ENCODE results near the gene SHH. TPM values are rescaled to one million over a fixed set of nuclear protein-coding genes. Genes with fewer than 3 reads are reported as not detected.

Gene SHH
- total and polyA plus RNA-seq, 2 of the 13 experiments (the other 11 are each of a cell fraction or from before 2014, with no cell fraction given), result 1.9 to 3.4 TPM

GRCh38 chr7:155754165-155754564 is 58.1 kb downstream of the SHH start (continued):
- TF ChIP-seq BORCS8-MEF2B (CRISPR knock-in tag; IDR thresholded peaks at IDR 0.05) (no peak), ZSCAN20 (CRISPR knock-in tag; IDR thresholded peaks at IDR 0.05; ENCODE audit: borderline replicate concordance) (no peak), ZNF570 (CRISPR knock-in tag; IDR thresholded peaks at IDR 0.05; ENCODE audit: borderline replicate concordance) (no peak), HNF4A (CRISPR knock-in tag; IDR thresholded peaks at IDR 0.05) (no peak)

GRCh38 chr7:155753446-155753965 is 58.8 kb downstream of the SHH start:
- Histone ChIP-seq H3K79me2 (ENCODE audit: insufficient read depth, low read length) (peaks cover 86% of the 10 kb centered on the region), H3K27ac (ENCODE audit: extremely low read length, insufficient read depth, low read length) (no peak overlapping the region), H3K4me1 (ENCODE audit: insufficient read depth, low read length) (no peaks in the 10 kb centered on the region), H3K4me3 (replicated peaks in 1 of 3; ENCODE audit: insufficient read depth in 1 of 3, low read depth in 2 of 3, low read length in 3 of 3) (no peak overlapping the region), H2AFZ (ENCODE audit: low read length) (no peak overlapping the region), H4K20me1 (ENCODE audit: insufficient read depth, low read length) (peaks cover 33% of the 10 kb centered on the region), H3K9ac (ENCODE audit: insufficient read depth, low read depth, low read length) (no peak overlapping the region), H3K9me3 (ENCODE audit: low read length) (no peaks in the 10 kb centered on the region), H3K4me2 (ENCODE audit: low read depth, low read length) (no peak overlapping the region), H3K27me3 (ENCODE audit: control insufficient read depth in 1 of 2, insufficient read depth in 2 of 2, low read length in 2 of 2) (no peaks in the 10 kb centered on the region), H3K36me3 (replicated peaks in 1 of 2; ENCODE audit: control insufficient read depth in 1 of 2, insufficient read depth in 2 of 2, low read length in 2 of 2) (peaks cover 4 to 49% of the 10 kb centered on the region in 2 experiments; a peak in 4 of 5 replicates)
- over 99% methylated on average over 10 of the region's 10 CpGs for WGBS (ENCODE audit: low lambda C conversion rate)
- ATAC-seq (no peak), FAIRE-seq (no peak), DNase-seq (ENCODE audit: low spot score) (no peak)
- intact Hi-C loops (cut with micrococcal nuclease; ENCODE audit: unreplicated experiment) (no loop called here), in situ Hi-C loops (cut with HindIII; ENCODE audit: extremely low pct_ligation_motif_present, low pct_unique_long_range_greater_than_20kb) (loop anchor here (25.0 kb wide), 1 partner anchor 366 kb away; no protein-coding TSS in a partner anchor)
- POLR2A ChIA-PET, result no interaction called here
- no TSS peak for BruUV-seq (replicated peaks)
- CTCF ChIA-PET (ENCODE audit: low intra/inter-chr PET ratio, low total read pairs), result no interaction called here
- no peak for TF ChIP-seq IKZF1 (IDR thresholded peaks at IDR 0.05)
- TF ChIP-seq ZNF431 (CRISPR knock-in tag; IDR thresholded peaks at IDR 0.05; ENCODE audit: borderline replicate concordance, low read depth), result no peak
- TF ChIP-seq ZNF646 (CRISPR knock-in tag; IDR thresholded peaks at IDR 0.05), result no peak
- TF ChIP-seq MLLT10 (CRISPR knock-in tag; IDR thresholded peaks at IDR 0.05), result no peak
- TF ChIP-seq HOXA3 (CRISPR knock-in tag; IDR thresholded peaks at IDR 0.05), result no peak
- no peak for TF ChIP-seq FOXK1 (CRISPR knock-in tag; IDR thresholded peaks at IDR 0.05; ENCODE audit: borderline replicate concordance, low read depth)
- TF ChIP-seq MNT (IDR thresholded peaks at IDR 0.05), result no peak
- no peak for TF ChIP-seq EHMT2 (IDR thresholded peaks at IDR 0.05; ENCODE audit: borderline replicate concordance, low read depth, low read length)
- no peak for TF ChIP-seq THAP9 (CRISPR knock-in tag; IDR thresholded peaks at IDR 0.05; ENCODE audit: borderline replicate concordance)

Data from HepG2 (cell line).